Measurements from ENCODE around the gene GNG10.

Gene GNG10

DNA sequence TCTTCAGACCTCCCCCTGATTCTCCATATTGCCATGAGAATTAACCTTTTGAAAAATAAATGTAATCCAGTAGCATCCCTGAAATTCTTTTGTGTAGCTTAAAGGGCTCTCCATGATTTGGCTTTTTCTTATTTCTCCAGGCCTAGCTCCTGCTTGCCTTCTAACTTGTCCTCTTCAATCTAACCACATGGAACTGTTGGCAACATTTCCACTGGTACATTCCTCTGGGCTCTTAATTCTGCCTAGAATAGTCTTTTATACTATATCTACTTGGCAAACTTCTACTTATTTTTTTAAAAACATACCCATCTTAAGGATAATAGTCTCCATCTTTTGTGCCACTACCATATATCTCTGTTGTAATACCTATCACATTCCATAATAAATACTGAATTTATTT, 54.1 kb downstream of the GNG10 start:
- no peak overlapping the region for H3K9ac ChIP-seq (ENCODE audit: low read depth in 1 of 2, low read length in 2 of 2)
- no peaks in the 10 kb centered on the region for H3K9me3 ChIP-seq (ENCODE audit: control insufficient read depth in 1 of 2, low read length in 2 of 2)
- no peak overlapping the region for H3K27ac ChIP-seq (ENCODE audit: low read depth, low read length)
- H3K36me3 ChIP-seq (ENCODE audit: control insufficient read depth in 1 of 2, insufficient read depth in 2 of 2, low read length in 2 of 2) = no peaks in the 10 kb centered on the region
- H3K27me3 ChIP-seq (ENCODE audit: control insufficient read depth in 1 of 2, insufficient read depth in 2 of 2, low read length in 2 of 2) = no peaks in the 10 kb centered on the region
- no peaks in the 10 kb centered on the region for H3K4me1 ChIP-seq (ENCODE audit: control insufficient read depth in 1 of 2, insufficient read depth in 2 of 2, low read length in 2 of 2)
- no peak overlapping the region for H3K4me3 ChIP-seq (ENCODE audit: low read depth in 1 of 2, low read length in 2 of 2)

DNA sequence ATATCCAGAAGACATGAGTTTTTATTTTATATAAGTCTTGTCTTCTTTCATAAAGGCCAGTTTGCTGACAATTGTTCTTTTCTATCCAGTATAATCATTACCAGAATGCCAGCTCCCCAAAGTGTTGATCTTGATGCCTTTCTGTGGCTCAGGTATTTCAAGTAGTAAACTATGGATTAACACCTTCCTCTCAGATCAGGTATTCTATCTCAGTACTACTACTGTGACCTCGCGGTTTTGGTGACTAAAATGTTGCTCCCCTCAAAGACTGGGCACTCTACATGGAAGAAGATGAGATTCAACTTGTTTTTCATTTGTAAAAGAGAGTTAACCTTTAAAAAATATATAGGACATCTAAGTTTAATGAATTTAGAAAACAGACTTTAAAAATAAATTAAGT, 58.1 kb downstream of the GNG10 start:
- Histone ChIP-seq H3K27ac (ENCODE audit: low read depth, low read length) (no peak overlapping the region), H3K27me3 (ENCODE audit: control insufficient read depth in 1 of 2, insufficient read depth in 2 of 2, low read length in 2 of 2) (no peaks in the 10 kb centered on the region)

More for the DNA sequence above, 58.1 kb downstream of the GNG10 start:
- H3K9me3 ChIP-seq (ENCODE audit: control insufficient read depth in 1 of 2, low read length in 2 of 2) = no peaks in the 10 kb centered on the region
- no peak overlapping the region for H3K4me3 ChIP-seq (ENCODE audit: low read depth in 1 of 2, low read length in 2 of 2)
- H3K4me1 ChIP-seq (ENCODE audit: control insufficient read depth in 1 of 2, insufficient read depth in 2 of 2, low read length in 2 of 2) = no peaks in the 10 kb centered on the region
- no peak overlapping the region for H3K9ac ChIP-seq (ENCODE audit: low read depth in 1 of 2, low read length in 2 of 2)
- H3K36me3 ChIP-seq (ENCODE audit: control insufficient read depth in 1 of 2, insufficient read depth in 2 of 2, low read length in 2 of 2) = no peaks in the 10 kb centered on the region
